Measurements from ENCODE around the gene CENPV. TPM values are rescaled to one million over a fixed set of nuclear protein-coding genes. Genes with fewer than 3 reads are reported as not detected.

CENPV gene
- total and polyA plus RNA-seq, 5 donors = 14.5 to 19.2 (median 18.5) TPM

GRCh38 chr17:16358394-16358793, 5.1 kb upstream of the CENPV start:
- no peaks in the 10 kb centered on the region for H3K4me1 ChIP-seq (ENCODE audit: control insufficient read depth, insufficient read depth, low read length)
- intact Hi-C loops (cut with DNase I) = no loop called here
- H3K27ac ChIP-seq (ENCODE audit: low read length) = no peak overlapping the region
- no peak overlapping the region for H3K4me3 ChIP-seq (ENCODE audit: low read length)
- DNase-seq = no peak
- no peak for ATAC-seq
- H3K9me3 ChIP-seq (ENCODE audit: control insufficient read depth, low read length) = no peaks in the 10 kb centered on the region
- H3K27me3 ChIP-seq (ENCODE audit: control insufficient read depth, insufficient read depth) = no peaks in the 10 kb centered on the region

GRCh38 chr17:16354585-16354984, 1.3 kb upstream of the CENPV start:
- intact Hi-C loops (cut with DNase I) = no loop called here
- H3K27ac ChIP-seq (ENCODE audit: low read length) = no peak overlapping the region
- H3K9me3 ChIP-seq (ENCODE audit: control insufficient read depth, low read length) = no peaks in the 10 kb centered on the region
- no peak overlapping the region for H3K4me3 ChIP-seq (ENCODE audit: low read length)
- H3K27me3 ChIP-seq (ENCODE audit: control insufficient read depth, insufficient read depth) = no peaks in the 10 kb centered on the region
- DNase-seq (no peak), ATAC-seq (no peak)
- 82% methylated on average over 14 of the region's 14 CpGs for WGBS
- H3K4me1 ChIP-seq (ENCODE audit: control insufficient read depth, insufficient read depth, low read length) = no peaks in the 10 kb centered on the region

GRCh38 chr17:16352667-16353316, 477 bp downstream of the CENPV start:
- Histone ChIP-seq H3K4me1 (ENCODE audit: control insufficient read depth, insufficient read depth, low read length) (no peaks in the 10 kb centered on the region), H3K4me3 (ENCODE audit: low read length) (peak overlapping the region; percentile 83), H3K9me3 (ENCODE audit: control insufficient read depth, low read length) (no peaks in the 10 kb centered on the region), H3K27me3 (ENCODE audit: control insufficient read depth, insufficient read depth) (no peaks in the 10 kb centered on the region), H3K27ac (ENCODE audit: low read length) (no peak overlapping the region)
- peak; percentile 43 to 69 (median 69) for DNase-seq
- WGBS = under 1% methylated on average over 75 of the region's 75 CpGs
- ATAC-seq = peak; percentile 61 to 62
- intact Hi-C loops (cut with DNase I) = no loop called here

GRCh38 chr17:16352303-16352666, 984 bp downstream of the CENPV start:
- Histone ChIP-seq H3K27ac (ENCODE audit: low read length) (no peak overlapping the region), H3K4me1 (ENCODE audit: control insufficient read depth, insufficient read depth, low read length) (no peaks in the 10 kb centered on the region), H3K27me3 (ENCODE audit: control insufficient read depth, insufficient read depth) (no peaks in the 10 kb centered on the region), H3K9me3 (ENCODE audit: control insufficient read depth, low read length) (no peaks in the 10 kb centered on the region), H3K4me3 (ENCODE audit: low read length) (peak overlapping the region; percentile 83)
- intact Hi-C loops (cut with DNase I) = no loop called here
- ATAC-seq (peak; percentile 55 to 57), DNase-seq (peak in 2 of 3 donors; percentile 57 to 64)
- 3% methylated on average over 25 of the region's 25 CpGs for WGBS

GRCh38 chr17:16351831-16352230, 1.4 kb downstream of the CENPV start:
- WGBS = 48% methylated on average over 10 of the region's 10 CpGs
- Histone ChIP-seq H3K4me3 (ENCODE audit: low read length) (peak overlapping the region; percentile 83), H3K27me3 (ENCODE audit: control insufficient read depth, insufficient read depth) (no peaks in the 10 kb centered on the region), H3K27ac (ENCODE audit: low read length) (no peak overlapping the region), H3K9me3 (ENCODE audit: control insufficient read depth, low read length) (no peaks in the 10 kb centered on the region), H3K4me1 (ENCODE audit: control insufficient read depth, insufficient read depth, low read length) (no peaks in the 10 kb centered on the region)
- DNase-seq = no peak
- intact Hi-C loops (cut with DNase I) = no loop called here
- ATAC-seq = no peak

- Histone ChIP-seq H3K27me3 (ENCODE audit: control insufficient read depth, insufficient read depth) (no peaks in the 10 kb centered on the region), H3K9me3 (ENCODE audit: control insufficient read depth, low read length) (no peaks in the 10 kb centered on the region), H3K4me1 (ENCODE audit: control insufficient read depth, insufficient read depth, low read length) (no peaks in the 10 kb centered on the region), H3K27ac (ENCODE audit: low read length) (no peak overlapping the region), H3K4me3 (ENCODE audit: low read length) (no peak overlapping the region)
- DNase-seq = no peak
- no peak for ATAC-seq
- intact Hi-C loops (cut with DNase I) = no loop called here
- 97% methylated on average over 5 of the region's 5 CpGs for WGBS
These were observed 3.8 kb downstream of the CENPV start for GRCh38 chr17:16349431-16349830.

- Histone ChIP-seq H3K27me3 (ENCODE audit: control insufficient read depth, insufficient read depth) (no peaks in the 10 kb centered on the region), H3K9me3 (ENCODE audit: control insufficient read depth, low read length) (no peaks in the 10 kb centered on the region), H3K4me1 (ENCODE audit: control insufficient read depth, insufficient read depth, low read length) (no peaks in the 10 kb centered on the region), H3K27ac (ENCODE audit: low read length) (no peak overlapping the region), H3K4me3 (ENCODE audit: low read length) (no peak overlapping the region)
- ATAC-seq (no peak), DNase-seq (no peak)
- WGBS = 93% methylated on average over 6 of the region's 6 CpGs
- intact Hi-C loops (cut with DNase I) = no loop called here
These were observed 4.7 kb downstream of the CENPV start for GRCh38 chr17:16348586-16348985.

- ATAC-seq (no peak), DNase-seq (no peak)
- intact Hi-C loops (cut with DNase I) = no loop called here
- H3K9me3 ChIP-seq (ENCODE audit: control insufficient read depth, low read length) = no peaks in the 10 kb centered on the region
- H3K27ac ChIP-seq (ENCODE audit: low read length) = no peak overlapping the region
- H3K27me3 ChIP-seq (ENCODE audit: control insufficient read depth, insufficient read depth) = no peaks in the 10 kb centered on the region
- H3K4me1 ChIP-seq (ENCODE audit: control insufficient read depth, insufficient read depth, low read length) = no peaks in the 10 kb centered on the region
- H3K4me3 ChIP-seq (ENCODE audit: low read length) = no peak overlapping the region
- WGBS = 95% methylated on average over 6 of the region's 6 CpGs
These were observed 6.5 kb downstream of the CENPV start for GRCh38 chr17:16346721-16347271.

- no peak for DNase-seq
- Histone ChIP-seq H3K4me3 (ENCODE audit: low read length) (no peak overlapping the region), H3K27me3 (ENCODE audit: control insufficient read depth, insufficient read depth) (no peaks in the 10 kb centered on the region), H3K4me1 (ENCODE audit: control insufficient read depth, insufficient read depth, low read length) (no peaks in the 10 kb centered on the region), H3K27ac (ENCODE audit: low read length) (no peak overlapping the region), H3K9me3 (ENCODE audit: control insufficient read depth, low read length) (no peaks in the 10 kb centered on the region)
- no peak for ATAC-seq
- intact Hi-C loops (cut with DNase I) = no loop called here
- WGBS = 75% methylated on average over 5 of the region's 5 CpGs
These were observed 7.7 kb downstream of the CENPV start for GRCh38 chr17:16345565-16345964.

- DNase-seq (no peak), ATAC-seq (no peak)
- Histone ChIP-seq H3K27ac (ENCODE audit: low read length) (no peak overlapping the region), H3K4me3 (ENCODE audit: low read length) (no peak overlapping the region), H3K9me3 (ENCODE audit: control insufficient read depth, low read length) (no peaks in the 10 kb centered on the region), H3K27me3 (ENCODE audit: control insufficient read depth, insufficient read depth) (no peaks in the 10 kb centered on the region), H3K4me1 (ENCODE audit: control insufficient read depth, insufficient read depth, low read length) (no peaks in the 10 kb centered on the region)
- 90% methylated on average over 3 of the region's 3 CpGs for WGBS
- intact Hi-C loops (cut with DNase I) = no loop called here
These were observed 9.7 kb downstream of the CENPV start for GRCh38 chr17:16343569-16343968.

GRCh38 chr17:16342979-16343378, 10.3 kb downstream of the CENPV start:
- H3K27ac ChIP-seq (ENCODE audit: low read length) = no peak overlapping the region
- no peaks in the 10 kb centered on the region for H3K4me1 ChIP-seq (ENCODE audit: control insufficient read depth, insufficient read depth, low read length)
- intact Hi-C loops (cut with DNase I) = no loop called here
- H3K4me3 ChIP-seq (ENCODE audit: low read length) = no peak overlapping the region
- WGBS = 93% methylated on average over 4 of the region's 4 CpGs
- H3K9me3 ChIP-seq (ENCODE audit: control insufficient read depth, low read length) = no peaks in the 10 kb centered on the region
- ATAC-seq (no peak), DNase-seq (no peak)
- no peaks in the 10 kb centered on the region for H3K27me3 ChIP-seq (ENCODE audit: control insufficient read depth, insufficient read depth)

GRCh38 chr17:16339959-16340358, 13.3 kb downstream of the CENPV start:
- H3K4me1 ChIP-seq (ENCODE audit: control insufficient read depth, insufficient read depth, low read length) = no peaks in the 10 kb centered on the region
- H3K4me3 ChIP-seq (ENCODE audit: low read length) = no peak overlapping the region
- no peaks in the 10 kb centered on the region for H3K27me3 ChIP-seq (ENCODE audit: control insufficient read depth, insufficient read depth)
- WGBS = 97% methylated on average over 1 of the region's 1 CpG
- H3K27ac ChIP-seq (ENCODE audit: low read length) = no peak overlapping the region
- intact Hi-C loops (cut with DNase I) = no loop called here
- ATAC-seq (no peak), DNase-seq (no peak)
- H3K9me3 ChIP-seq (ENCODE audit: control insufficient read depth, low read length) = no peaks in the 10 kb centered on the region
